ACC112 (cell line): ENCODE measurements around the gene STX18.

ENCODE experiments used
- H2AFZ ChIP-seq: fragments of 200-600 bp; sonication (generic); one replicate; pipeline ENCODE4 v1.6.0; 2017; ENCODE audit warnings: antibody characterized with exemption, low read length; ENCODE audit not compliant: unreplicated experiment
- H3K27ac ChIP-seq: fragments of 200-600 bp; sonication (generic); 2 replicates; pipeline ENCODE4 v1.5.1; 2014; ENCODE audit warnings: low read depth, mild to moderate bottlenecking, antibody characterized with exemption, low read length, moderate library complexity
- H3K27me3 ChIP-seq: fragments of 200-600 bp; sonication (generic); 2 replicates; pipeline ENCODE4 v1.6.1; 2014; ENCODE audit warnings: mild to moderate bottlenecking, antibody characterized with exemption, low read length, moderate library complexity, mixed read lengths; ENCODE audit not compliant: insufficient read depth
- H3K36me3 ChIP-seq: fragments of 200-600 bp; sonication (generic); 2 replicates; pipeline ENCODE4 v1.6.1; 2016; ENCODE audit warnings: mild to moderate bottlenecking, antibody characterized with exemption, low read length, moderate library complexity, mixed read lengths; ENCODE audit not compliant: insufficient read depth
- H3K4me1 ChIP-seq: fragments of 200-600 bp; sonication (generic); one replicate; pipeline ENCODE4 v1.6.1; 2016; ENCODE audit warnings: low read length, mixed read lengths; ENCODE audit not compliant: insufficient read depth, unreplicated experiment, control insufficient read depth
- H3K4me3 ChIP-seq: fragments of 200-600 bp; sonication (generic); 2 replicates; pipeline ENCODE4 v1.5.1; 2014; ENCODE audit warnings: mild to moderate bottlenecking, low read depth, low read length
- H3K79me2 ChIP-seq: fragments of 200-600 bp; sonication (generic); one replicate; pipeline ENCODE4 v1.6.0; 2016; ENCODE audit warnings: low read length; ENCODE audit not compliant: control insufficient read depth, unreplicated experiment, insufficient read depth

The STX18 gene

GRCh38 chr4:4411906-4412305 lies 129.9 kb downstream of the STX18 start:
- H3K79me2 ChIP-seq = no peaks in the 10 kb centered on the region
- no peaks in the 10 kb centered on the region for H3K4me1 ChIP-seq
- no peak overlapping the region for H3K4me3 ChIP-seq
- H3K27me3 ChIP-seq = peaks cover 4% of the 10 kb centered on the region; the same call in 1 of the 2 replicates
- H2AFZ ChIP-seq = no peak overlapping the region
- no peaks in the 10 kb centered on the region for H3K36me3 ChIP-seq
- no peak overlapping the region for H3K27ac ChIP-seq

DNA sequence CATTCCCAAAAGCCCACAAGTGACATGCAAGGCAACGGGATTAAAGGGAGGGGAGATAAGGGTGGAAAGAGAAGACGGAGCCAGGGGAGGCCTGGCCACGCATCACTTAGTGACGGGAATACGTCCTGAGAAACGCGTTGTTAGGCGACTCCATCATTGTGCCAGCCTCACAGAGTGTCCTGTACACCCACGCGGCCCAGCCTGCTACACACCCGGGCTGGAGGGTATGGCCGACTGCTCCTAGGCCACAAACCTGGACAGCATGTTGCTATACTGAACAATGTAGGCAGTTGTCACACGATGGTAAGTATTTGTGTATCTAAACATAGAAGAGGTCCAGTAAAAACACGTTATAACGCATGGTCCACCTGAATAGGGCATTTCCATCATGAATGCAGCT lies 131.6 kb downstream of the STX18 start:
- Histone ChIP-seq H3K4me3 (no peak overlapping the region), H2AFZ (no peak overlapping the region), H3K79me2 (no peaks in the 10 kb centered on the region), H3K27me3 (peaks cover 4% of the 10 kb centered on the region; the same call in 1 of the 2 replicates), H3K27ac (no peak overlapping the region), H3K4me1 (no peaks in the 10 kb centered on the region), H3K36me3 (no peaks in the 10 kb centered on the region)

- peaks cover 4% of the 10 kb centered on the region; the same call in 1 of the 2 replicates for H3K27me3 ChIP-seq
- no peaks in the 10 kb centered on the region for H3K79me2 ChIP-seq
- no peaks in the 10 kb centered on the region for H3K4me1 ChIP-seq
- H3K27ac ChIP-seq = no peak overlapping the region
- H2AFZ ChIP-seq = no peak overlapping the region
- no peak overlapping the region for H3K4me3 ChIP-seq
- no peaks in the 10 kb centered on the region for H3K36me3 ChIP-seq
Observed at GRCh38 chr4:4409416-4410115, 132.3 kb downstream of the STX18 start.

DNA sequence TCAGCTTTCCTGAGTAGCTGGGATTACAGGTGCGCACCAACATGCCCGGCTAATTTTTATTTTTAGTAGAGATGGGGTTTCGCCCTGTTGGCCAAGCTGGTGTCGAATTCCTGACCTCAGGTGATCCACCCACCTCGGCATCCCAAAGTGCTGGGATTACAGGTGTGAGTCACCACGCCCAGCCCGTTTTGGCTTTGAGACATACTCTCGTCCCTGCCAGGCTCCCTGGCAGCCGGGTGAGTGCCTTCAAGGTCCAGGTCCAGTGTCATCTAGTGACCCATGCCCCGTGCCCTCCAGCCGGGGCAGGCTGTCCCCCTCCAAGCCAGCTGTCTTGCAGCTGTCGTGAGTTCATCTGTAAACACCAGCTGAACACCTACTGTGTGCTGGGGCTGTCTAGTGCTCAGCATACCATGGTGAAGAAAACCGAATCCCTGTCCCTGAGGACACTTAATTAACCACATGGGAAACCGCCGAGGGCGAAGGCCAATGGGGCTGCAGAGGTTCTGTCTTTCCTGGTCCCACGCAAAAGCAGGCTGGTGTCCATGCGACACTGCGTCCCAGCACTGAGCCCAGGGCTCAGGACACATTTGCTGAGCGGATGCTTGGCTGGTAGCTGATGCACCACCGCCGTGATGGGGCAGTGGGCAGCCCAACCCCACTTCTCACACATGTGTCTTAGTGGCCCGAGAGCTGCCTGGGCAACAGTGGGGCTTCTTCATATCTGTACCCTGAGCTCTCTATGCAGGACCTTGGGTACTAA lies 133.1 kb downstream of the STX18 start:
- Histone ChIP-seq H3K79me2 (no peaks in the 10 kb centered on the region), H3K36me3 (no peaks in the 10 kb centered on the region), H3K4me3 (no peak overlapping the region), H3K27ac (no peak overlapping the region), H3K27me3 (peaks cover 4% of the 10 kb centered on the region; the same call in 1 of the 2 replicates), H3K4me1 (no peaks in the 10 kb centered on the region), H2AFZ (no peak overlapping the region)

DNA sequence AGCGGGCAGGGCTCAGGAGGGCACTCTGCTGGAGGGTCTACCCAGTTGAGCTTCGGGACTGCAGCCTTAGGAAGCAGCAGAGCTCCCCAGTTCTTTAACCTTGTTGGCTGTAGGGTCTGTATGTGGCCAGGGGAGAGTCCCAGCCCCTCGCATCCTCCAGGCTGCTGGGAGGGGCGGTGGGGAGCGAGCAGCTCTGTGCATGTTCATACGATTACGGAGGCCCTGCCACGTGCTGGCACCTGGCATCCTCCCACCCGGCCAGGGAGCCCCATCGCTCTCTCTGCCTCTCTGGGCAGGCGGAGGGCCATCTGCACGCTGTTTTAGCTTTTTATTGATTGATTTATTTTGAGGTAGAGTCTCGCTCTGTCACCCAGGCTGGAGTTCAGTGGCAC lies 133.7 kb downstream of the STX18 start:
- Histone ChIP-seq H3K4me1 (no peaks in the 10 kb centered on the region), H3K27ac (no peak overlapping the region), H3K4me3 (no peak overlapping the region), H3K79me2 (no peaks in the 10 kb centered on the region), H3K27me3 (peaks cover 4% of the 10 kb centered on the region; the same call in 1 of the 2 replicates), H3K36me3 (no peaks in the 10 kb centered on the region), H2AFZ (no peak overlapping the region)

GRCh38 chr4:4407299-4408131 lies 134.3 kb downstream of the STX18 start:
- no peak overlapping the region for H3K4me3 ChIP-seq
- no peaks in the 10 kb centered on the region for H3K36me3 ChIP-seq
- no peak overlapping the region for H3K27ac ChIP-seq
- no peaks in the 10 kb centered on the region for H3K79me2 ChIP-seq
- peaks cover 4% of the 10 kb centered on the region; the same call in 1 of the 2 replicates for H3K27me3 ChIP-seq
- H3K4me1 ChIP-seq = no peaks in the 10 kb centered on the region
- no peak overlapping the region for H2AFZ ChIP-seq

- no peaks in the 10 kb centered on the region for H3K36me3 ChIP-seq
- H3K27me3 ChIP-seq = peaks cover 4% of the 10 kb centered on the region; the same call in 1 of the 2 replicates
- H3K4me3 ChIP-seq = no peak overlapping the region
- H3K4me1 ChIP-seq = no peaks in the 10 kb centered on the region
- H3K79me2 ChIP-seq = no peaks in the 10 kb centered on the region
- H2AFZ ChIP-seq = no peak overlapping the region
- H3K27ac ChIP-seq = no peak overlapping the region
Observed at GRCh38 chr4:4406455-4407298, 135.2 kb downstream of the STX18 start.

DNA sequence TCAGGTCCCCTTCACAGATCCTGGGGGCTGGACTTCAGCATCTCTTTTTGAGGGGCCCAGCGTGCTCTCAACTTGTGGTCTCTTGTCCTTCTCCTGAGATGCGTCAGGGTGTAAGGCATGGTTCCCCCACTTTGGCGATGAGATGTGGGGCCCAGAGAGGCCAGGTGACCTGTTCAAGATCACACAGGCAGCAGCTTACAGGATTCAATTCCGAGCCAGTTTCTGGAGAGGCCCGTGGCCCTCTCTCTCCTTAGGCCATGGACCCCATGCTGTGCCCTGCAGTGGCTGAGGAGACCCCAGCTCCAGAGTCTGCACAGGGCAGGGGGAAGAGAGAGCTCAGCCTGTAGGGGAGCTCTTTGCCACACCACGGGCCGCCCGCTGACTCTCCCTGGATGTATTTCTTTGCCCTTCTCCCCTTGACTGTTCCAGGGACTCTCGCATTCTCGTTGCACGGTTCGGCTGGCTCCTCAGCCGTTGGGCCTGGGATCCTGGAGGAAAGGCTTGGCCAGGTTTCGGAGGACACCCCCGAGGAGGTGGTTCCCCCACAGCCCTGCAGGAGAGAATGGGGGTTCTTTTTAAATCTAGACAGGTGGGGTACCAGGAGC lies 136.4 kb downstream of the STX18 start:
- Histone ChIP-seq H2AFZ (no peak overlapping the region), H3K27me3 (peaks cover 4% of the 10 kb centered on the region; the same call in 1 of the 2 replicates), H3K4me3 (no peak overlapping the region), H3K36me3 (no peaks in the 10 kb centered on the region), H3K79me2 (no peaks in the 10 kb centered on the region), H3K4me1 (no peaks in the 10 kb centered on the region), H3K27ac (no peak overlapping the region)

DNA sequence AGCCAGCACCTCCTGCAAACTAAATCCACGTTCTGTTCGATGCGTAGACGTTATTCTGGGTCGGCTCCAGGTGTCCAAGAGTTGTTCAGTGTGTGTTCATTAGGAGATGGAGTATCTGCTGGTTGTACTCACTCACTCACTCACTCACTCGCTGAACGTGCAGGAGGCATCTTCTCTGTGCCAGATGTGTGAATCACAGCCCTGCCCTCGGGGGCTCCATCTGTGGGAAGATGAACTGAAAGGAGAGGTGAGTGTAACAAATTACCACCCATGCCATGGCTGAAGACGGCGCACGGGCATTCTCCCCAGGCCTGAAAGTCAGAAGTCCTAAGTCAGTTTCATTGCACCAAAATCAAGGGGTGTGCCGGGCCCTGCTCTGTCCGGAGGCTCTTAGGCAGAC lies 138.9 kb downstream of the STX18 start:
- H3K4me3 ChIP-seq = no peak overlapping the region
- H3K27me3 ChIP-seq = peaks cover 16% of the 10 kb centered on the region
- H2AFZ ChIP-seq = no peak overlapping the region
- H3K36me3 ChIP-seq = no peaks in the 10 kb centered on the region
- no peaks in the 10 kb centered on the region for H3K79me2 ChIP-seq
- H3K4me1 ChIP-seq = no peaks in the 10 kb centered on the region
- H3K27ac ChIP-seq = no peak overlapping the region
